K562 (cell line): ENCODE data around the gene AHCYL1. TPM values are rescaled to one million over a fixed set of nuclear protein-coding genes. Genes with fewer than 3 reads are reported as not detected.

Experiments used
- FOS ChIP-seq: IDR thresholded peaks from 3 replicates; pipeline ENCODE4 v1.6.1; 2011; ENCODE audit not compliant: insufficient read length; ENCODE audit errors: extremely low read depth
- IFI16 ChIP-seq: fragments of 250-450 bp; sonication (Bioruptor Pico); IDR thresholded peaks from 2 replicates; pipeline ENCODE4 v2.1.2; 2022; ENCODE audit warnings: mild to moderate bottlenecking, inconsistent platforms
- JUND ChIP-seq, 2 experiments: IDR thresholded peaks; 2 replicates in 1 of 2; 3 replicates in 1 of 2; pipeline ENCODE4 v1.6.1; 2011; ENCODE audit warnings: borderline replicate concordance in 2 of 2, low read depth in 2 of 2, low read length in 2 of 2, improper control_type of control experiment in 1 of 2, missing biosample characterization in 1 of 2, missing genetic modification characterization in 1 of 2, missing genetic modification reagents in 1 of 2
- MTF1 ChIP-seq: fragments of 250-450 bp; sonication (Bioruptor Pico); IDR thresholded peaks from 2 replicates; pipeline ENCODE4 v1.9.0; 2021; ENCODE audit warnings: moderate library complexity, mild to moderate bottlenecking, inconsistent platforms, borderline replicate concordance
- PRMT5 ChIP-seq: sonication (generic); formaldehyde crosslinking; IDR thresholded peaks from 2 replicates; pipeline ENCODE4 v1.5.0; 2020; ENCODE audit warnings: missing genetic modification reagents
- PTTG1 ChIP-seq: fragments of 450-650 bp; IDR thresholded peaks from 2 replicates; pipeline ENCODE4 v1.6.1; 2016; ENCODE audit warnings: low read depth, mild to moderate bottlenecking, missing genetic modification characterization, missing compliant biosample characterization
- RB1 ChIP-seq: fragments of 450-650 bp; IDR thresholded peaks from 2 replicates; pipeline ENCODE4 v1.6.1; 2017; ENCODE audit warnings: low read depth, mild to moderate bottlenecking
- REST ChIP-seq, 2 experiments: fragments of 450-650 bp; formaldehyde crosslinking in 1 of 2; IDR thresholded peaks; 2 replicates each; pipeline versions ENCODE4 v1.4.0 to v1.6.1; 2014 to 2020; ENCODE audit warnings: mild to moderate bottlenecking in 2 of 2, borderline replicate concordance in 1 of 2, low read depth in 1 of 2
- SMAD2 ChIP-seq: fragments of 150-350 bp; IDR thresholded peaks from 2 replicates; pipeline ENCODE4 v1.6.1; 2014; ENCODE audit warnings: low read depth, mild to moderate bottlenecking, low read length
- SMAD4 ChIP-seq: fragments of 250-450 bp; sonication (Bioruptor Pico); conservative IDR thresholded peaks from 2 replicates; pipeline ENCODE4 v1.8.0; 2021; ENCODE audit warnings: inconsistent platforms, mild to moderate bottlenecking, moderate library complexity
- polyA plus RNA-seq, 8 experiments: library from polyadenylated mRNA; depleted of rRNA in 4 of 8; stranded (reverse) in 5 of 8; unstranded in 3 of 8; fragments of >200 nt; fragmentation: Nextera tagmentation in 2 of 8; fragmentation: Illumina TruSeq in 1 of 8; extraction: Ambion mirVana in 2 of 8; extraction: Trizol in 1 of 8; gene quantifications; 2 replicates each; pipeline versions ENCODE4 v1.2.1 to v1.2.3, GENCODE V29; 2011 to 2014; ENCODE audit warnings: inconsistent platforms in 1 of 8, missing spikeins in 1 of 8
- total RNA-seq, 7 experiments: library from RNA; depleted of rRNA in 6 of 7; stranded (reverse); fragments of >200 nt in 6 of 7; fragmentation: Illumina TruSeq in 2 of 7; extraction: Trizol in 2 of 7; gene quantifications; 2 replicates each; pipeline versions ENCODE4 v1.2.1 to v1.2.3, GENCODE V29; 2011 to 2021; ENCODE audit warnings: low replicate concordance in 1 of 7
- TF ChIP-seq, protein P1 (sequence below): fragments of 250-450 bp; sonication (Bioruptor Pico); IDR thresholded peaks from 2 replicates; pipeline ENCODE4 v1.4.0; 2020; ENCODE audit warnings: borderline replicate concordance
- TF ChIP-seq, protein P2 (sequence below): fragments of 450-650 bp; formaldehyde crosslinking; IDR thresholded peaks from 2 replicates; pipeline ENCODE4 v1.4.0; 2020; ENCODE audit warnings: mild to moderate bottlenecking, moderate library complexity

The AHCYL1 gene
- total and polyA plus RNA-seq, 9 of the 15 experiments (the other 6 are each of a cell fraction or from before 2014, with no cell fraction given) = 27.3 to 118 (median 44.5) TPM

GRCh38 chr1:110053552-110054428, 69.2 kb downstream of the AHCYL1 start (continued):
- no peak for TF ChIP-seq PTTG1 (tag)
- TF ChIP-seq, protein P1, sequence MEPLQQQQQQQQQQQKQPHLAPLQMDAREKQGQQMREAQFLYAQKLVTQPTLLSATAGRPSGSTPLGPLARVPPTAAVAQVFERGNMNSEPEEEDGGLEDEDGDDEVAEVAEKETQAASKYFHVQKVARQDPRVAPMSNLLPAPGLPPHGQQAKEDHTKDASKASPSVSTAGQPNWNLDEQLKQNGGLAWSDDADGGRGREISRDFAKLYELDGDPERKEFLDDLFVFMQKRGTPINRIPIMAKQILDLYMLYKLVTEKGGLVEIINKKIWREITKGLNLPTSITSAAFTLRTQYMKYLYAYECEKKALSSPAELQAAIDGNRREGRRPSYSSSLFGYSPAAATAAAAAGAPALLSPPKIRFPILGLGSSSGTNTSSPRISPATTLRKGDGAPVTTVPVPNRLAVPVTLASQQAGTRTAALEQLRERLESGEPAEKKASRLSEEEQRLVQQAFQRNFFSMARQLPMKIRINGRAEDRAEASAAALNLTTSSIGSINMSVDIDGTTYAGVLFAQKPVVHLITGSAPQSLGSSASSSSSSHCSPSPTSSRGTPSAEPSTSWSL (CRISPR knock-in tag) = no peak
- peak; percentile 82 for TF ChIP-seq REST (IDR thresholded peaks at IDR 0.05; ENCODE audit: borderline replicate concordance)
- no peak for TF ChIP-seq REST (CRISPR knock-in tag; IDR thresholded peaks at IDR 0.05; ENCODE audit: low read depth)
- TF ChIP-seq SMAD4 (CRISPR knock-in tag) = no peak
- no peak for TF ChIP-seq PRMT5 (CRISPR knock-in tag)
- TF ChIP-seq FOS = no peak
- TF ChIP-seq IFI16 (CRISPR knock-in tag) = no peak
- TF ChIP-seq, protein P2, sequence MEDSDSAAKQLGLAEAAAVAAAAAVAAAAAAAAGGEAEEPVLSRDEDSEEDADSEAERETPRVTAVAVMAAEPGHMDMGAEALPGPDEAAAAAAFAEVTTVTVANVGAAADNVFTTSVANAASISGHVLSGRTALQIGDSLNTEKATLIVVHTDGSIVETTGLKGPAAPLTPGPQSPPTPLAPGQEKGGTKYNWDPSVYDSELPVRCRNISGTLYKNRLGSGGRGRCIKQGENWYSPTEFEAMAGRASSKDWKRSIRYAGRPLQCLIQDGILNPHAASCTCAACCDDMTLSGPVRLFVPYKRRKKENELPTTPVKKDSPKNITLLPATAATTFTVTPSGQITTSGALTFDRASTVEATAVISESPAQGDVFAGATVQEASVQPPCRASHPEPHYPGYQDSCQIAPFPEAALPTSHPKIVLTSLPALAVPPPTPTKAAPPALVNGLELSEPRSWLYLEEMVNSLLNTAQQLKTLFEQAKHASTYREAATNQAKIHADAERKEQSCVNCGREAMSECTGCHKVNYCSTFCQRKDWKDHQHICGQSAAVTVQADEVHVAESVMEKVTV (CRISPR knock-in tag) = peak; percentile 68
- no peak for TF ChIP-seq MTF1 (CRISPR knock-in tag)
- TF ChIP-seq RB1 = peak; percentile 45; the same call in 1 of the 2 replicates
- TF ChIP-seq SMAD2 = no peak
- 0 out of 2 replicates have a peak, but pooled peaks have one; percentile 24 for TF ChIP-seq JUND (IDR thresholded peaks at IDR 0.05; ENCODE audit: borderline replicate concordance, low read depth, low read length)
- TF ChIP-seq JUND (tag; IDR thresholded peaks at IDR 0.05; ENCODE audit: borderline replicate concordance, low read depth, low read length) = no peak
